Suprapubic skin (tissue), 3 donors: Measurements from ENCODE around the gene MAST3.

ENCODE experiments used
- CTCF ChIP-seq, 2 donors: fragments of 200-600 bp in 1 of 2; fragments of 450-650 bp in 1 of 2; sonication (generic) in 1 of 2; IDR thresholded peaks; one replicate each; pipeline ENCODE4 v1.5.1; 2016 to 2019; ENCODE audit warnings: antibody characterized with exemption in 2 of 2, mild to moderate bottlenecking in 1 of 2, moderate library complexity in 1 of 2
- POLR2A ChIP-seq, 2 donors: fragments of 450-650 bp; IDR thresholded peaks; one replicate each; pipeline ENCODE4 v1.6.1; 2017; ENCODE audit warnings: antibody characterized with exemption in 2 of 2, mild to moderate bottlenecking in 2 of 2, moderate library complexity in 2 of 2

GRCh38 chr19:18083929-18084684, 13.5 kb upstream of the MAST3 start:
- TF ChIP-seq CTCF (IDR thresholded peaks at IDR 0.05) = no peak
- TF ChIP-seq POLR2A (IDR thresholded peaks at IDR 0.05) = no peak
